ENCODE data around the gene C1orf21. TPM values are rescaled to one million over a fixed set of nuclear protein-coding genes. Genes with fewer than 3 reads are reported as not detected.
A peak's percentile ranks its signal among the peaks of the same experiment; 100 is the strongest.

The C1orf21 gene
- total RNA-seq, 2 donors from 2014 or later = 10.4 to 15.2 TPM

DNA sequence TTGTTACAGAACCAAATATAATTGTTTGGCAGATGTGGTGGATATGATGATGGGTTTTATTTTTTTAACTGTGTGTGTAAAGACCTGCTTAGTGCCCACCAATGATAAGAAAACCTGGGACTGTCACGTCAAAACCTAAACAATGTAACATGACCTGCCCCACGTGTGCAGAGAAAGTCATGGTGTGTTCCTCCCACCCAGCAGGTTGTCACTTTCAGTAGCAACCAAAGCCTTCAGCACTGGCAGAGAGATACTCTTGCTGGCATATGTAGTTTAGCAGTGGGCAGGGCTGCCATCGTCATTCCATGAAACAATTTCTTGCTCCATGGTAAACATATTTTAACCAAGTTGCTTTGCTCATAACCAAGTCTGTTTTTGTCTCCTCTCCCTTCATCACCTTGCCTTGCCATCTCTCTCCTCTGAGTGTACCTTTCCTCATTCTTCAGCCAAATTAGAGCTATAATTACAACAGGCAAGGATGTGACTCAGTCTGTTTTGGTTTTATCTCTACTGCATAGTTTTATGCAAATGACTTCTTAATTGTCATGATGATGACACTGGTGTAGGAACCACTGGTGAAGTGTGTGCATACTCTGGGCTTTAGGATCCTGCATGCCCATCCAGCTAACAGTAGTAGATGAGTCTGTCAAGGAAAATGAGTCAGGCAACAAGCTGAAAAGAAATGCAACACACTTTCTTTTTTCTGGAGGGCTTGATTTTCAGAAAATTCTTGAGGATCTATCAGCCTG lies 217.5 kb downstream of the C1orf21 start:
- H3K4me1 ChIP-seq (ENCODE audit: control insufficient read depth in 1 of 2, low read depth in 2 of 2) = peaks cover 0 to 12% of the 10 kb centered on the region in 2 donors
- H3K9me3 ChIP-seq = no peaks in the 10 kb centered on the region
- no peak overlapping the region for H3K27ac ChIP-seq
- H3K4me3 ChIP-seq = no peak overlapping the region
- TF ChIP-seq, protein P1, sequence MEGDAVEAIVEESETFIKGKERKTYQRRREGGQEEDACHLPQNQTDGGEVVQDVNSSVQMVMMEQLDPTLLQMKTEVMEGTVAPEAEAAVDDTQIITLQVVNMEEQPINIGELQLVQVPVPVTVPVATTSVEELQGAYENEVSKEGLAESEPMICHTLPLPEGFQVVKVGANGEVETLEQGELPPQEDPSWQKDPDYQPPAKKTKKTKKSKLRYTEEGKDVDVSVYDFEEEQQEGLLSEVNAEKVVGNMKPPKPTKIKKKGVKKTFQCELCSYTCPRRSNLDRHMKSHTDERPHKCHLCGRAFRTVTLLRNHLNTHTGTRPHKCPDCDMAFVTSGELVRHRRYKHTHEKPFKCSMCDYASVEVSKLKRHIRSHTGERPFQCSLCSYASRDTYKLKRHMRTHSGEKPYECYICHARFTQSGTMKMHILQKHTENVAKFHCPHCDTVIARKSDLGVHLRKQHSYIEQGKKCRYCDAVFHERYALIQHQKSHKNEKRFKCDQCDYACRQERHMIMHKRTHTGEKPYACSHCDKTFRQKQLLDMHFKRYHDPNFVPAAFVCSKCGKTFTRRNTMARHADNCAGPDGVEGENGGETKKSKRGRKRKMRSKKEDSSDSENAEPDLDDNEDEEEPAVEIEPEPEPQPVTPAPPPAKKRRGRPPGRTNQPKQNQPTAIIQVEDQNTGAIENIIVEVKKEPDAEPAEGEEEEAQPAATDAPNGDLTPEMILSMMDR (IDR thresholded peaks at IDR 0.05) = no peak
- ATAC-seq (ENCODE audit: insufficient number of reproducible peaks, low FRiP score, low read depth) (no peak), DNase-seq (ENCODE audit: low spot score) (no peak)
- no peaks in the 10 kb centered on the region for H3K36me3 ChIP-seq
- no peaks in the 10 kb centered on the region for H3K27me3 ChIP-seq (replicated peaks; ENCODE audit: insufficient read depth)

DNA sequence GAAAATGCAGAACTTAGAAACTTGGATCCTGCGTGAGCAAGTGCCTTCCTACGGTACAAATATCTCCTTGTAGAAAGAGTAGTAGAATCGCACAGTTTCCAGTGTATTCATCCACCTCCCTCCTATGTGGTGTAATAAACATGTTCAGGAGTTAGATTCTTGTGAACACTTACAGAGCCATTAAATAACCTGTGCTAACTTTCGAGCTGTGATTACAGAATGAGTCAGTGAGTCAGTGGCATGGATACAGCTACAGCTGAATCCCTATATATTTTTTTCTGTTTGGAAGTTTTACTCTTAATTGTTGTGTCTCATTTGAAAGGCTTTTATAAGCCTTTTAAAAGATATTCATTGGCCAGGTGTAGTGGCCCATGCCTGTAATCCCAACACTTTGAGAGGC lies 219.1 kb downstream of the C1orf21 start:
- Histone ChIP-seq H3K9me3 (no peaks in the 10 kb centered on the region), H3K27ac (no peak overlapping the region), H3K4me1 (ENCODE audit: control insufficient read depth in 1 of 2, low read depth in 2 of 2) (peaks cover 1 to 15% of the 10 kb centered on the region in 2 donors)

DNA sequence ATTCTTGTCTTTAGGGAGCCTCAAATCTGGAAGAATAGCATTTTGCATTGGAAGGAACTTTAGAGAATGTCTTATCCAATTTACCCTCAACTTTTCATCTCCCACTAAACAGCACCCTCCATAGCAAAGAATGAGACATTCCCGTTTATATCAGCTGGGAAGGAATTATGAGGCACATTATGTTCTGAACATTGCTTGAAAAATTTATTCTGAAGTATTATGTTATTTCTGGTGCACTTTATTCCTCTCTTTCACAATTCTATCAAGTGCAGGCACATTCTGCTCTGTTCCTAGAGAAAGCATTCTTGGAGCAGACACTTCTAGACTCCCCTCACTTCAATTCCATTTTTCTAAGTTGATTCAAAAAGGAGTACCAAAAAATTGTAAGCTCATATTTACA lies 220.0 kb downstream of the C1orf21 start:
- H3K4me1 ChIP-seq (ENCODE audit: control insufficient read depth in 1 of 2, low read depth in 2 of 2) = peaks cover 6 to 21% of the 10 kb centered on the region in 2 donors
- TF ChIP-seq, protein P1 (IDR thresholded peaks at IDR 0.05) = no peak
- ATAC-seq (ENCODE audit: insufficient number of reproducible peaks, low FRiP score, low read depth) = no peak
- peak overlapping the region in 1 of 2 donors; percentile 2 for H3K27ac ChIP-seq
- H3K9me3 ChIP-seq = no peaks in the 10 kb centered on the region
- no peaks in the 10 kb centered on the region for H3K27me3 ChIP-seq (replicated peaks; ENCODE audit: insufficient read depth)
- H3K36me3 ChIP-seq = no peaks in the 10 kb centered on the region
- DNase-seq (ENCODE audit: low spot score) = no peak
- H3K4me3 ChIP-seq = no peak overlapping the region

More for the DNA sequence above, 219.1 kb downstream of the C1orf21 start:
- H3K4me3 ChIP-seq = no peak overlapping the region
- H3K36me3 ChIP-seq = no peaks in the 10 kb centered on the region
- ATAC-seq (ENCODE audit: insufficient number of reproducible peaks, low FRiP score, low read depth) = no peak
- TF ChIP-seq, protein P1 (IDR thresholded peaks at IDR 0.05) = no peak
- no peak for DNase-seq (ENCODE audit: low spot score)
- H3K27me3 ChIP-seq (replicated peaks; ENCODE audit: insufficient read depth) = no peaks in the 10 kb centered on the region

DNA sequence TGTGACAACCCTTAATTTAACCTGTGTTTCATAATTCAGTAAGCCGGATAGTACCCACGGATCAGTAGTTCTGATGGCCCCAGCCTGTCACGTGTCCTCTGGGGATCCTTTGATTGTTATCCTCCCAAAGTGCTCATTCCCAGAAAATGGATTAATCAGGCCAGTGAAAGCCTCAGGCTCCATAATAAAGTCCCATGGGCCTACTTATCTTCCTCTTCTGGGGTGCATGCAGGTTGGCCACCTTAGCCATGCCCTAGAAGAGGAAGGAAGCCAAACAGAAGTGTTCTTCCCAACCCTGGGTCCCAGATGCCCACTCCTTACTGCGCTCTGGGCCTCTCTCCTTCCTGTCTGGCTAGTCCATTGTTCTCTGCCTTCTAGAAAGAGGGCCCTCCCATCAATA lies 221.8 kb downstream of the C1orf21 start:
- DNase-seq (ENCODE audit: low spot score) (no peak), ATAC-seq (ENCODE audit: insufficient number of reproducible peaks, low FRiP score, low read depth) (no peak)
- H3K27ac ChIP-seq = no peak overlapping the region

DNA sequence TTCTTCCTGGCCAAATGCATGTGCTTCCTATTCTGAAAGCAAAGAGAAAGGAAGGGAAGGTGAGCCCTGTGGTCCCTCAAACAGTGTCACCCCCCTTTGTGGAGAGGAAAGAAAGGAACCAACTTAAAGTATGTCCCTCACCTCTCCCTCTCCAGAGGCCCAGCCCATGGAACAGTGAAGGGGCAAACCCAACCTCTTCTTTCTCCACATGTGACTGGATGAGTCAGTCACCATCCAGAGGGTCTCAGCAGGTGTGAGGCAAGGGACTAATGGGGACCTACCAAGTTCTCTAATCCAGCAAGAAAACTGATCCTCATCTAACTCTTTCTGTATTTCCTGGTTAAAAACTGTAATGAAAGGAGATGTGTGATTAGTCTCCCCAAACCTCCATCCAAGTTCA lies 222.2 kb downstream of the C1orf21 start:
- no peaks in the 10 kb centered on the region for H3K36me3 ChIP-seq
- DNase-seq (ENCODE audit: low spot score) (no peak), ATAC-seq (ENCODE audit: insufficient number of reproducible peaks, low FRiP score, low read depth) (no peak)
- H3K4me3 ChIP-seq = no peak overlapping the region
- H3K9me3 ChIP-seq = no peaks in the 10 kb centered on the region
- TF ChIP-seq, protein P1 (IDR thresholded peaks at IDR 0.05) = no peak
- H3K27ac ChIP-seq = no peak overlapping the region
- no peaks in the 10 kb centered on the region for H3K27me3 ChIP-seq (replicated peaks; ENCODE audit: insufficient read depth)
- peaks cover 6 to 26% of the 10 kb centered on the region in 2 donors for H3K4me1 ChIP-seq (ENCODE audit: control insufficient read depth in 1 of 2, low read depth in 2 of 2)

More for the DNA sequence above, 221.8 kb downstream of the C1orf21 start:
- Histone ChIP-seq H3K4me3 (no peak overlapping the region), H3K4me1 (ENCODE audit: control insufficient read depth in 1 of 2, low read depth in 2 of 2) (peaks cover 6 to 26% of the 10 kb centered on the region in 2 donors), H3K27me3 (replicated peaks; ENCODE audit: insufficient read depth) (no peaks in the 10 kb centered on the region), H3K9me3 (no peaks in the 10 kb centered on the region), H3K36me3 (no peaks in the 10 kb centered on the region)
- TF ChIP-seq, protein P1 (IDR thresholded peaks at IDR 0.05) = no peak
